ENCODE data around the gene EML6. TPM values are rescaled to one million over a fixed set of nuclear protein-coding genes. Genes with fewer than 3 reads are reported as not detected.

The EML6 gene
- total and polyA plus RNA-seq, 4 donors: 0.94 to 5.1 (median 2.0) TPM

GRCh38 chr2:54885891-54886290 lies 162.4 kb downstream of the EML6 start:
- H3K27me3 ChIP-seq (ENCODE audit: control insufficient read depth in 3 of 3, insufficient read depth in 3 of 3, low read length in 2 of 3): peaks cover 0 to 5% (median 0%) of the 10 kb centered on the region in 3 donors
- ATAC-seq (ENCODE audit: insufficient read depth, low FRiP score) (no peak), DNase-seq (no peak)
- no peak overlapping the region for H3K9ac ChIP-seq (ENCODE audit: insufficient read depth in 1 of 2, low read length in 2 of 2)
- H3K4me3 ChIP-seq: no peak overlapping the region
- H3K4me1 ChIP-seq (ENCODE audit: control insufficient read depth in 5 of 5, insufficient read depth in 5 of 5, low read length in 5 of 5): no peaks in the 10 kb centered on the region
- WGBS, 2 donors: 92 to 99% methylated on average over 3 of the region's 3 CpGs
- H3K36me3 ChIP-seq (ENCODE audit: control insufficient read depth in 4 of 4, insufficient read depth in 4 of 4, low read length in 4 of 4): no peaks in the 10 kb centered on the region
- no peak for TF ChIP-seq CTCF (IDR thresholded peaks at IDR 0.05; ENCODE audit: control extremely low read depth, extremely low read depth)
- no peak overlapping the region for H3K27ac ChIP-seq (ENCODE audit: low read depth in 1 of 2, low read length in 1 of 2)
- H3K9me3 ChIP-seq (ENCODE audit: control insufficient read depth in 4 of 4, insufficient read depth in 3 of 4, low read length in 3 of 4): no peaks in the 10 kb centered on the region

GRCh38 chr2:54887850-54888545 lies 164.5 kb downstream of the EML6 start:
- no peak overlapping the region for H3K27ac ChIP-seq (ENCODE audit: low read depth in 1 of 2, low read length in 1 of 2)
- ATAC-seq (ENCODE audit: insufficient read depth, low FRiP score) (no peak), DNase-seq (no peak)
- WGBS, 2 donors: 81 to 83% methylated on average over 9 of the region's 9 CpGs
- no peak overlapping the region for H3K4me3 ChIP-seq
- H3K4me1 ChIP-seq (ENCODE audit: control insufficient read depth in 5 of 5, insufficient read depth in 5 of 5, low read length in 5 of 5): no peaks in the 10 kb centered on the region
- H3K36me3 ChIP-seq (ENCODE audit: control insufficient read depth in 4 of 4, insufficient read depth in 4 of 4, low read length in 4 of 4): no peaks in the 10 kb centered on the region
- TF ChIP-seq CTCF (IDR thresholded peaks at IDR 0.05; ENCODE audit: control extremely low read depth, extremely low read depth): no peak
- peaks cover 0 to 5% (median 0%) of the 10 kb centered on the region in 3 donors for H3K27me3 ChIP-seq (ENCODE audit: control insufficient read depth in 3 of 3, insufficient read depth in 3 of 3, low read length in 2 of 3)
- no peaks in the 10 kb centered on the region for H3K9me3 ChIP-seq (ENCODE audit: control insufficient read depth in 4 of 4, insufficient read depth in 3 of 4, low read length in 3 of 4)
- H3K9ac ChIP-seq (ENCODE audit: insufficient read depth in 1 of 2, low read length in 2 of 2): no peak overlapping the region

GRCh38 chr2:54889053-54889452 lies 165.6 kb downstream of the EML6 start:
- H3K9ac ChIP-seq (ENCODE audit: insufficient read depth in 1 of 2, low read length in 2 of 2): no peak overlapping the region
- DNase-seq (no peak), ATAC-seq (ENCODE audit: insufficient read depth, low FRiP score) (no peak)
- H3K27me3 ChIP-seq (ENCODE audit: control insufficient read depth in 3 of 3, insufficient read depth in 3 of 3, low read length in 2 of 3): peaks cover 0 to 5% (median 0%) of the 10 kb centered on the region in 3 donors
- no peak overlapping the region for H3K27ac ChIP-seq (ENCODE audit: low read depth in 1 of 2, low read length in 1 of 2)
- H3K4me1 ChIP-seq (ENCODE audit: control insufficient read depth in 5 of 5, insufficient read depth in 5 of 5, low read length in 5 of 5): no peaks in the 10 kb centered on the region
- no peak for TF ChIP-seq CTCF (IDR thresholded peaks at IDR 0.05; ENCODE audit: control extremely low read depth, extremely low read depth)
- H3K4me3 ChIP-seq: no peak overlapping the region
- no peaks in the 10 kb centered on the region for H3K9me3 ChIP-seq (ENCODE audit: control insufficient read depth in 4 of 4, insufficient read depth in 3 of 4, low read length in 3 of 4)
- H3K36me3 ChIP-seq (ENCODE audit: control insufficient read depth in 4 of 4, insufficient read depth in 4 of 4, low read length in 4 of 4): no peaks in the 10 kb centered on the region
- 80 to 91% methylated on average over 2 of the region's 2 CpGs for WGBS, 2 donors

- Histone ChIP-seq H3K4me1 (ENCODE audit: control insufficient read depth in 5 of 5, insufficient read depth in 5 of 5, low read length in 5 of 5) (no peaks in the 10 kb centered on the region), H3K4me3 (no peak overlapping the region), H3K27me3 (ENCODE audit: control insufficient read depth in 3 of 3, insufficient read depth in 3 of 3, low read length in 2 of 3) (peaks cover 0 to 5% (median 0%) of the 10 kb centered on the region in 3 donors), H3K27ac (ENCODE audit: low read depth in 1 of 2, low read length in 1 of 2) (no peak overlapping the region), H3K9ac (ENCODE audit: insufficient read depth in 1 of 2, low read length in 2 of 2) (no peak overlapping the region), H3K36me3 (ENCODE audit: control insufficient read depth in 4 of 4, insufficient read depth in 4 of 4, low read length in 4 of 4) (no peaks in the 10 kb centered on the region), H3K9me3 (ENCODE audit: control insufficient read depth in 4 of 4, insufficient read depth in 3 of 4, low read length in 3 of 4) (peaks cover 0 to 5% (median 0%) of the 10 kb centered on the region in 4 donors)
- no peak for DNase-seq
- WGBS, 2 donors: 78 to 84% methylated on average over 4 of the region's 4 CpGs
- no peak for ATAC-seq (ENCODE audit: insufficient read depth, low FRiP score)
- TF ChIP-seq CTCF (IDR thresholded peaks at IDR 0.05; ENCODE audit: control extremely low read depth, extremely low read depth): no peak
Measured at GRCh38 chr2:54891909-54892308, 168.4 kb downstream of the EML6 start.
